ENCODE measurements around the gene PIGH.
A peak's percentile ranks its signal among the peaks of the same experiment; 100 is the strongest.

PIGH gene

GRCh38 chr14:67575684-67576083 lies 24.4 kb downstream of the PIGH start:
- no peak for DNase-seq (ENCODE audit: low read depth, low spot score)

DNA sequence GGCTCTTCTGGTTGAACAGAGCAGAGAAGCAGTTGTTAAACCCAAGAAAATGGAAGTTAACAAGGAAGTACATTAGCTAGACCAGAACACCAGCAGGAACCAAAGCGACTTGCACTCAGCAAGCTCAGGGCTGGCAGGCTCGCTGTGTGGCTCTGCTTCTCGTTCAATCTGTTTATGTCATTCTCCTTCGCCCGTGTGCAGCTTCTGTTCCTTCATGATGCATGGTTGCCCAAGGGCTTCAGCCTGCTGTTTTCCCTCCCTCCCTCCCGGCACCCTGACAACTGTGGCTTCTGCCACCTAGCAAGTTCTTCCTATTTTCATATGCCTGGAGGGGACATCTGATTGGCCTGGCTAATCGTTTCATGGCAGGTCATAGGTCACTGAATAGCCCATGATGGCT lies 25.3 kb downstream of the PIGH start:
- no peak for DNase-seq (ENCODE audit: low read depth, low spot score)

GRCh38 chr14:67574156-67574555 lies 25.9 kb downstream of the PIGH start:
- DNase-seq (ENCODE audit: low read depth, low spot score): no peak

GRCh38 chr14:67573228-67574010 lies 26.6 kb downstream of the PIGH start:
- DNase-seq (ENCODE audit: low read depth, low spot score): no peak

DNA sequence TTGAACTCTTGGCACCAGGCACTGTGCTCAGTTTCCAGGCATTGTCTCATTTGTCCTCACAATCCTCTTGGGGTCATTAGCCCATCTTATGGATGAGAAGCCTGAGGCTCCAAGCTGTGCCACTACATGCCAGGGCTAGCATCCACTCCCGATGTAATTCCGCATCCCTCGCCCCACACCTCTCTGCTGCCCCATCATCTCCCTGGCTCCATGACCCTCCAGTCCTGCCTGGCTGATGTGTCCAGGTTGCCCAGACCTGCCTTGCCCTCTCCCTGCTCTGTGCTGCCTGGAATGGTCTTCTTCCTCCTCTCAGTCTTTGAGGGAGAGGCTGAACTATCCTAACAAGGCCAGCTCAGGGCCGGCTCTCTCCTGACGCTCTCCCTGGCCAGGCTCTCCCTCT lies 27.5 kb downstream of the PIGH start:
- DNase-seq (ENCODE audit: low read depth, low spot score): no peak

DNA sequence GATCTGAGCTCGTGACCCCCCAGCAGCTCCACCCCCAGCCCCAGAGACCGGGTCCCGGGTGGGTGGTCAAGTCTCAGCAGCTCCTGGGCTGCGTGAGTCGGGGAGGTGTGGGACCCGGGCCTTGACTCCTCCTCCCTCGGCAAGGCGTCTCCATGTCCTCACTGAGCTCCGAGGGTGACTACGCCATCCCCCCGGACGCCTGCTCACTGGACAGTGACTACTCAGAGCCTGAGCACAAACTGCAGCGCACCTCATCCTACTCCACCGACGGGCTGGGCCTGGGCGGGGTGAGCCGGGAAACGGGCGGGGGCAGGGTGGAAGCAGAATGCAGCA lies 28.1 kb downstream of the PIGH start:
- no peak for DNase-seq (ENCODE audit: low read depth, low spot score)

GRCh38 chr14:67571275-67571990 lies 28.6 kb downstream of the PIGH start:
- peak; percentile 6 for DNase-seq (ENCODE audit: low read depth, low spot score)

GRCh38 chr14:67570453-67570852 lies 29.6 kb downstream of the PIGH start:
- DNase-seq (ENCODE audit: low read depth, low spot score): no peak

- DNase-seq (ENCODE audit: low read depth, low spot score): no peak
These were observed 30.3 kb downstream of the PIGH start for GRCh38 chr14:67569651-67570290.

GRCh38 chr14:67569011-67569650 lies 30.9 kb downstream of the PIGH start:
- DNase-seq (ENCODE audit: low read depth, low spot score): no peak

- DNase-seq (ENCODE audit: low read depth, low spot score): no peak
These were observed 32.4 kb downstream of the PIGH start for GRCh38 chr14:67567654-67568053.

- no peak for DNase-seq (ENCODE audit: low read depth, low spot score)
These were observed 33.2 kb downstream of the PIGH start for GRCh38 chr14:67566908-67567307.

GRCh38 chr14:67564236-67564635 lies 35.8 kb downstream of the PIGH start:
- no peak for DNase-seq (ENCODE audit: low read depth, low spot score)

- DNase-seq (ENCODE audit: low read depth, low spot score): no peak
These were observed 37.3 kb downstream of the PIGH start for GRCh38 chr14:67562776-67563150.

- no peak for DNase-seq (ENCODE audit: low read depth, low spot score)
These were observed 37.9 kb downstream of the PIGH start for GRCh38 chr14:67562025-67562775.

DNA sequence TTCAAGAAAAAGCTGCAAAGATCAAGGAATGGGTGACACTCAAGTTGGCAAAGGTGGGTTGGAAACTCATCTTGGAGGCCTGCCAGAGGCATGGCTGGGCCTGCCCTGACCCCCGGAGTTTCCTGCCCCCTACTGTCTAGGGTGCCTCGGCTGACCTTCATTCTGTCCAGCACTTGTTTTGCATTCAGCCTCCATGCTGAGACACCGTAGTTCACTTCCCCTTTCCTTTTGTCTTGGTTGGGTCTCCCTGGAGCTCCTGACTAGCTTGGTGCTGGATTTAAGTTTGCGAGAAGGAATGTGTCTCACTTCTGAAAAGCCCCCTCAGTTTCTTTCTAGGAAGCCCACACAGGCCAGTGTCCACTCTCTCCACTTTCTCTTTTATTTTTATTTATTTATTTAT lies 40.4 kb downstream of the PIGH start:
- no peak for DNase-seq (ENCODE audit: low read depth, low spot score)

DNA sequence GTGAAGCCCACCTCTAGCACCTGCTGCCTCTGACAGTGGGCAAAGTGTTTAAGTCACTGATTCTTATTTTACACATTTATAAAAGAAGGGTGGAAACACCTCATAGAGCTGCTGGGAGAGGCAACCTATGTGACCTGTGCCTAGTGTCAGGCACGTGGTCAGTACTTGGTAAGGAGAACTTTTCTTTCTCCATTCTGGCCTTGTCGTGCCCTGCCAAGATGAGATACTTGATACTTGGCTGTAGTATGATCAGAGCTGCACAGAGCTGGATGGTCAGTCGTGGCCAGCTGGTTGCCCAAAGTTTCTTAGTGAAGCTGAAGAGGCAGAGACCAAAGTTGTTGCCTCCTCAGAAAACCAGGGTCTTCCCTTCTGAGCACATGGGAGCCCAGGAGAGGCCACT lies 42.4 kb downstream of the PIGH start:
- no peak for DNase-seq (ENCODE audit: low read depth, low spot score)

DNA sequence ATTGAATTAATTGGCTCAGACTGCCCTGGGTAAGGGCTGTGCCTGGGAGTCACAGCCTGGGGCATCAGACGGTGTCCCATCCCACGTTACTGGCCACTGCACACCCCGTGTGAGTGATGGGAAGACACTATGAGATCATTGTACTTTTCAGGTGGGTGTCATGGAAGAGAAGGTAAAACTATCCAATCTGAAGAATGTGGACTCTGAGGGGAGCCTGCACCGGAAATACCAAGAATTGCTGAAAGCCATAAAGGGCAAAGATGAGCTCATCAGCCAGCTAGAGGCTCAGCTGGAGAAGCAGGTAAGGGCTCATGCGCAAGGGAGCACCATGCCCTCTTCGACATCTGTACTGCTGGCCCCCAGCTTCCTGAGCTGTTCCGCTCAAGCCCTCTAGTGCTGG lies 43.0 kb downstream of the PIGH start:
- DNase-seq (ENCODE audit: low read depth, low spot score): no peak

DNA sequence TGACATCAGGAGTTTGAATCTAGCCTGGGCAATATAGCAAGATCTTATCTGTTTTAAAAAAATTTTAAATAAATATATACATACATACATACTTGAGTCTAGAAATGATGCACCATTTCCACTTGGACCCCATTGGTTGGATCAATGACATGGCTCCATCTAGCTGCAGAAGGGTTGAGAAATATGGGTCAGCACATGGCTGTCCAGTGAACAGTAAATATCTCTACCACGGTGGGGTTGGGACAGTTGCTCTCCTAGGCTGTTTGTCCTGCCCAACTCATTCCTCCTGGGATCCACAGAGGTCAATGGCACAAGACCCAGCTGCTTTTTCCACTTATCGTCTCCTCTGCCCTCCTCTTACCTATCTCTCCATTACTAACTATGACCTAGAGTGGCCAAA lies 43.4 kb downstream of the PIGH start:
- no peak for DNase-seq (ENCODE audit: low read depth, low spot score)

GRCh38 chr14:67555518-67556090 lies 44.5 kb downstream of the PIGH start:
- DNase-seq (ENCODE audit: low read depth, low spot score): no peak

DNA sequence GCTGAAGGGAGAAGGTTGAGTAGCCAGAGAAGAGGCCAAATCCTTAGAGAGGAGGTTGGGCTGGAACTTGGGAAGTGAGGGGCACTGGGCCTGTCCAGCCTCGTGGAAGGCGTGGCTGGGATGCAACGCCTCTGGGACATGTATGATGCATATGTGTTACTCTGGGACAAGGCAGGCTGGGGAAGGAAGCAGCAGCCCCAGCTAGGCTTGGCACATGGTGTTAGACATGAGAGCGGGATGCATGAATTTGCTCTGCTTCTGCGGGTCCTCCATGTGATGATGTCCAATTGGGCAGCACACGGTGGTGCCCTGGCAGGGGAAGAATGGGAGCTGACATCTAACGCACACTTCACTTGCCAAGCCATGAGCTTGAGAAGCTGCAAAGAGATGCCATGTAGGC lies 45.7 kb downstream of the PIGH start:
- no peak for DNase-seq (ENCODE audit: low read depth, low spot score)

Measured in smooth muscle cell of the brain vasculature (primary cell).